ENCODE data around the gene GGT1. TPM values are rescaled to one million over a fixed set of nuclear protein-coding genes. Genes with fewer than 3 reads are reported as not detected.

Gene GGT1
- total RNA-seq, 1 donor from 2014 or later, result 3.3 TPM

DNA sequence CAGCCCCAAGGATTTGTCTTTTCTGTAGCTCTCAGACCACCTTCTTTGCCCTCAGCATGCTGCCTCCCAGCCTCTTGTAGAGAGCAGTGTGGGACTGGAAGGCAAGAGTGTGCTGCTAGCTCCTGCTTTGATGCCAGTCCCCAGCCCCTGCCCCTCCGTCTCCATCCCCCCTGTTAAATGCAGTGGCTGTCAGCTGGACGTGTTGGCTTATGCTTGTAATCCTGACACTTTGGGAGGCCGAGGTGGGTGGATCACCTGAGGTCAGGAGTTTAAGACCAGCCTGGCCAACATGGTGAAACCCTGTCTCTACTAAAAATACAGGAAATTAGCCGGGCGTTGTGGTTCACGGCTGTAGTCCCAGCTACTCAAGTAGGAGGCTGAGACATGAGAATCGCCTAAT is 31.7 kb upstream of the GGT1 start:
- peaks cover 24% of the 10 kb centered on the region for H3K36me3 Mint-ChIP-seq (ENCODE audit: low read depth)
- no peaks in the 10 kb centered on the region for H3K9me3 Mint-ChIP-seq
- no peaks in the 10 kb centered on the region for H3K4me1 Mint-ChIP-seq
- DNase-seq (ENCODE audit: low read depth, low spot score), result no peak
- TF ChIP-seq, protein P1, sequence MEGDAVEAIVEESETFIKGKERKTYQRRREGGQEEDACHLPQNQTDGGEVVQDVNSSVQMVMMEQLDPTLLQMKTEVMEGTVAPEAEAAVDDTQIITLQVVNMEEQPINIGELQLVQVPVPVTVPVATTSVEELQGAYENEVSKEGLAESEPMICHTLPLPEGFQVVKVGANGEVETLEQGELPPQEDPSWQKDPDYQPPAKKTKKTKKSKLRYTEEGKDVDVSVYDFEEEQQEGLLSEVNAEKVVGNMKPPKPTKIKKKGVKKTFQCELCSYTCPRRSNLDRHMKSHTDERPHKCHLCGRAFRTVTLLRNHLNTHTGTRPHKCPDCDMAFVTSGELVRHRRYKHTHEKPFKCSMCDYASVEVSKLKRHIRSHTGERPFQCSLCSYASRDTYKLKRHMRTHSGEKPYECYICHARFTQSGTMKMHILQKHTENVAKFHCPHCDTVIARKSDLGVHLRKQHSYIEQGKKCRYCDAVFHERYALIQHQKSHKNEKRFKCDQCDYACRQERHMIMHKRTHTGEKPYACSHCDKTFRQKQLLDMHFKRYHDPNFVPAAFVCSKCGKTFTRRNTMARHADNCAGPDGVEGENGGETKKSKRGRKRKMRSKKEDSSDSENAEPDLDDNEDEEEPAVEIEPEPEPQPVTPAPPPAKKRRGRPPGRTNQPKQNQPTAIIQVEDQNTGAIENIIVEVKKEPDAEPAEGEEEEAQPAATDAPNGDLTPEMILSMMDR (conservative IDR thresholded peaks at IDR 0.05), result no peak
- H3K27me3 Mint-ChIP-seq (ENCODE audit: low read depth), result no peaks in the 10 kb centered on the region
- H3K4me3 Mint-ChIP-seq, result no peak overlapping the region
- H3K27ac Mint-ChIP-seq (ENCODE audit: unreplicated experiment), result no peak overlapping the region

DNA sequence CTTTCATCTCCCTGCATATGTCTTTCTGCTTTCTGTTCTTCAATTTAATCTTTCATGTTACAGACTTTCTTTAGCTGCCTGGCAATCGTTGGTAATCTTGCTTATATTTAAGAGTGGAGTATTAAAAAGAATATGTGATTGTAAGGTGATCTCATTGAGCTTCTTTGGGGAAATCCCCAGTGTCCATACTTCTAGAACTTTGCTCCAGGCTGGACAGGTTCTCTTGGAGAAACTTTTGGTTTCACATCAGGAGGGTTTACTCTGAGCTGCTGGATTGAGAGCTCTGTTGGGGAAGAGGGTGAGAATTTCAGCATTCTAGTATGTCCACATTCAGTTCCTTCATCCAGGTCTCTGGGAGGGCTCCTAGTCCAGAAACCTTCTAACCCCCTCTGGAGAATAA is 26.2 kb upstream of the GGT1 start:
- no peak overlapping the region for H3K27ac Mint-ChIP-seq (ENCODE audit: unreplicated experiment)
- H3K9me3 Mint-ChIP-seq, result no peaks in the 10 kb centered on the region
- peaks cover 19% of the 10 kb centered on the region for H3K36me3 Mint-ChIP-seq (ENCODE audit: low read depth)
- TF ChIP-seq, protein P1 (conservative IDR thresholded peaks at IDR 0.05), result no peak
- H3K27me3 Mint-ChIP-seq (ENCODE audit: low read depth), result no peaks in the 10 kb centered on the region
- H3K4me3 Mint-ChIP-seq, result no peak overlapping the region
- no peaks in the 10 kb centered on the region for H3K4me1 Mint-ChIP-seq
- no peak for DNase-seq (ENCODE audit: low read depth, low spot score)

DNA sequence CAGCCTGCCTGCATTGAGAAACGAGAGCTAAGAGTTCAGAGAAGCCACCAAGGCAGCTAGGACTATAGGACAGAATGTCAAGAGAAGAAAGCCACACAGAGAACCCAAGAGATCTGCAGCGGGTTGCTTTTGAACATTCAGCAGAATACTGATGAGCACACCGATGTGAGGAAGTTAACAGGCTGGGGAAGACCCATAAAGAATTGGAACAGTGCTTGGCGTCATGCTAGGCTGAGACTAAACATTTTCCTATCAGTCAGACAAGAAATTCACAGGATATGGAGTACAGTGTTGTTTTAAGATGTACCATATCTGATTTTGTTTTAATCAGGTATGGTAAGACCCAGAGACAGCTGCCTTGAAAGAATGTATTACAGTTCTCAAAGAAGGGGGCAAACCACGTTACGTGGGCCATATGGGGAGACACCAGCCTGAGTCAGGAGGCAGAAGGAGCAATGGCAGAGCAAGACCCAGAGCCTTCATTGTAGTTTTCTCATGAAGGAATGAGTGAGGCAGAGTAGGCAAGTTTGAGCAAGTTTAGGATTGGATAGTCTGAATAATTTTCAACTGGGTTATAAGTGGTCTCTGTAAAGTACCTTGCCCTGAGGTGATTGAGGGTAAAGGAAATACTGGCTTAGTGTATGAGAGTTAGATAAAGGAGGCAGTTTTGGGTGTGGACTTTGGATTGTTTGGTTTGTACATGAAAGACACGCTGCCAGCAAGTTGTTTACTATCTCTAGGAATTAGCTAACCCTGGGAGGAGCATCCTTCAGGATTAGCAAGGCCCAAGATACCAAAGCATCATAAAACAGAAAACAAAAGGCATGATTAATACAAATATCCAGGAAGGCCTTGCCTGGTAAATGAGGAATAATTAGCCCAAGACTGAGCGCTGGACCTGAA is 24.4 kb upstream of the GGT1 start:
- H3K4me3 Mint-ChIP-seq, result no peak overlapping the region
- peaks cover 9% of the 10 kb centered on the region for H3K36me3 Mint-ChIP-seq (ENCODE audit: low read depth)
- H3K9me3 Mint-ChIP-seq, result no peaks in the 10 kb centered on the region
- DNase-seq (ENCODE audit: low read depth, low spot score), result no peak
- no peaks in the 10 kb centered on the region for H3K27me3 Mint-ChIP-seq (ENCODE audit: low read depth)
- H3K4me1 Mint-ChIP-seq, result no peaks in the 10 kb centered on the region
- H3K27ac Mint-ChIP-seq (ENCODE audit: unreplicated experiment), result no peak overlapping the region
- TF ChIP-seq, protein P1 (conservative IDR thresholded peaks at IDR 0.05), result no peak

DNA sequence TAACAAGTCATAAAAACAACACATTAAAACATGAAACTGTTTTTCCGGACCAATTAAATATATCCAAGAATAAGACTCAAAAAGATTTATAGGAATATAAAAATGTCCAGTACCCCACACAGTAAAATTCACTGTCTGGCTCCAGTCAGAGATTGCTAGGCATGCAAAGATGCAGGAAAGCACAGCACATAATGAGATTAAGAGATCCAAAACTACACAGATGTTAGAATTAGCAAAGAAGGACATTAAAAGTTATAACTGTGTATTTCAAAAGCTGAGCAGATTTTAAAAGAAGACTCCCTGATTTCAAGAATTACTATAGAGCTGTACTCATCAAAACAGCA is 23.8 kb upstream of the GGT1 start:
- no peaks in the 10 kb centered on the region for H3K9me3 Mint-ChIP-seq
- TF ChIP-seq, protein P1 (conservative IDR thresholded peaks at IDR 0.05), result no peak
- no peak overlapping the region for H3K27ac Mint-ChIP-seq (ENCODE audit: unreplicated experiment)
- H3K36me3 Mint-ChIP-seq (ENCODE audit: low read depth), result peaks cover 5% of the 10 kb centered on the region
- no peak overlapping the region for H3K4me3 Mint-ChIP-seq
- no peak for DNase-seq (ENCODE audit: low read depth, low spot score)
- no peaks in the 10 kb centered on the region for H3K27me3 Mint-ChIP-seq (ENCODE audit: low read depth)
- H3K4me1 Mint-ChIP-seq, result no peaks in the 10 kb centered on the region

DNA sequence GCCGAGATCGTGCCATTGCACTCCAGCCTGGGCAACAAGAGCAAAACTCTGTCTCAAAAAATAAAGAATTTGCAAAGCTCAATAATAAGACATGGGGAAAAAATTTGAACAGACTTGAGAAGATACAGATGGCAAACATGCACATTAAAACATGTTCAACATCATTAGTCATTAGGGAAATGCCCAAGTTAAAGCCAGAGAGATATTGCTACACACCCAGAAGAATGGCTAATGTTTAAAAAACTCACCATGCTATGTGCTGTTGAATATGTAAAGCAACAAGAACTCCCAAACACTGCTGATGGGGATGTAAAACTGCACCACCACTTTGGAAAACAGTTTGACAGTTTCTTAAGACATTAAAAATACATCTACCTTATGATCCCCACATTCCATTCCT is 22.7 kb upstream of the GGT1 start:
- TF ChIP-seq, protein P1 (conservative IDR thresholded peaks at IDR 0.05), result no peak
- DNase-seq (ENCODE audit: low read depth, low spot score), result no peak
- Mint-ChIP-seq H3K27me3 (ENCODE audit: low read depth) (no peaks in the 10 kb centered on the region), H3K4me3 (no peak overlapping the region), H3K36me3 (ENCODE audit: low read depth) (no peaks in the 10 kb centered on the region), H3K27ac (ENCODE audit: unreplicated experiment) (no peak overlapping the region), H3K9me3 (no peaks in the 10 kb centered on the region), H3K4me1 (no peaks in the 10 kb centered on the region)
